Right lung (tissue), 5 donors: Measurements from ENCODE around the gene SPATA33. TPM values are rescaled to one million over a fixed set of nuclear protein-coding genes. Genes with fewer than 3 reads are reported as not detected.
"Not testable (repeated sequence)": the region's sequence is repeated elsewhere in the genome, so short reads cannot be mapped to it uniquely, and the experiment has no call there.

Experiments used
- DNase-seq, 2 donors: peaks; one replicate each; pipeline ENCODE4 v3.0.0-alpha.2; 2013
- polyA plus RNA-seq, 5 donors: library from polyadenylated mRNA; unstranded; fragments of 120-200 nt; gene quantifications; one replicate each; pipeline versions ENCODE4 v1.2.1 to v1.2.3, GENCODE V29; 2013; ENCODE audit warnings: inconsistent platforms in 1 of 5, low replicate concordance in 1 of 5; ENCODE audit not compliant: insufficient read length in 5 of 5, insufficient read depth in 1 of 5

The SPATA33 gene
- polyA plus RNA-seq, 5 donors: 12.3 to 16.1 (median 14.2) TPM

DNA sequence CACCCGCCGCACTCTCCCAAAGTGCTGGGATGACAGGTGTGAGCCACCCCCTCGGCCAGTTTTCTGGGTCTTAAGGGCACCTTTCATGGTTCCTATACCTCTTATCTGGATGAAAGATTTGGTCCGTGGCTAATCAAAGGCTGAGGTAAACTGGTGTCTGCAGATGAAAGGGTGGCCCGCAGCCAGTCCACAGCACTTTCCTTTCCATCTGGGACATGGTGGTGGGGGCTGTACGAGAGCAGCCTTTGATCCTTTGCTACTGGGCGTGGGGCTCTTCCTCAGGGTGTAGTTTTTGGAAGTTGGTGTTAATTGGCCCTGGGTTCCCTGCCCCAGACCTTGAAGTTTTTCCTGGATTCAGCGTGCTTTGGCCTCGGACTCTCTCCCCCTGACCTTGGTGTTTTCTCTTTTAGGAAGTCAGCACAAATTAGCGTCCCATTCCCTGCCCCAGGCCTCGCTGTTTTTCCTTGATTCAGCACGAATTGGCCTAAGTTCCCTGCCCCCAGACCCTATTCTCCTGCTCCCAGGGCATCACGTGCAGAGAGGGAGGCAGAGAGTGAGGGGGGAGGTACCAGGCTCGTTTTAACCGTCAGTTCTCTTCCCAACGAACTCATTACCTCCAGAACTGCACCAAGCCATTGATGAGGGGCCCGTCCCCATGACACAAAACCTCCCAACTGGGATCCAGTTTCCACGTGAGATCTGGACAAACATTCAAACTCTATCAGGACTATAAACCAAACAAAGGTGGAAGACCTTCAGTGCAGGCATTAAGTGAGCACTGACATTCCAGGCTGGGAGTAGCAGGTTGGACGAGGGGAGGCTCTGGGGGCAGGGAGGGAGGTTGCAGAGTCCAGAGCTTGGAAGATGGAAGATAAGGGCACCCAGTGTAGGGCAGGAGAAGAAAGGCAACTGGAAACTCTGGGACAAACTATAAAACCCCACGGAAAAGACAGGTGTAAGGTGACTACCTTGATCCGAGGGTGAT is 32.6 kb upstream of the SPATA33 start:
- no peak for DNase-seq

DNA sequence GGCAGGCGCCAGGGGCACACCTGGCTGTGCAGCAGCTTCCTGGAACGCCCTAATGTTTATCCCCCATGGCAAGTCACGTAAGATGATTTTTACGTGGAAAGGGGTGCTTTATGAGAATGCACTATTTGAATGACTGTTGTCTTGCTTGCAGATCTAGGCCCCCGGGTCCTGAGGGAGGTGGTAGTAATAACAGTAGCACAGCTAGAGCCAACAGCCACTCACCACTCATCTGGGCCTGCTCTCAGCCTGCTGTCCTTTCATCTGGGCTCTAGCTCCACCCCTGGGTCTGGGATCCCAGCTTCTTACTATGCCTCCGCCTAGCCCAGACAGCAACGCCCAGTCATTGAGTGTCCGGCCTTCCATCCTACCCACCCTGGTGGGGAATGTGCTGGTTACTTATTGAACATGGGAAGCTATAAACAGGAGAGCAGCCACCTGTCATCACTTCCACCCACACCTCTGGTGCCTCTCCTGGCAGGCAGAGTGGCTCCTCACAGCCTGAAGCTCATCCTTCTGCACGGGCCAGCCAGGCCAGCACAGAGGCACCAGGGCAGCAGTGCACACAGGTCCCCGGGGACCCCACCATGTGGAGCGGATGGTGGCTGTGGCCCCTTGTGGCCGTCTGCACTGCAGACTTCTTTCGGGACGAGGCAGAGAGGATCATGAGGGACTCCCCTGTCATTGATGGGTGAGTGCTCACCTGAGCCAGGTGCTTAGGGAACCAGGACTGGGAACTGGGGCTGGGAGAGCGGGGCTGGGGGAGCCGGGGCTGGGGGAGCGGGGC is 27.6 kb upstream of the SPATA33 start:
- no peak for DNase-seq

DNA sequence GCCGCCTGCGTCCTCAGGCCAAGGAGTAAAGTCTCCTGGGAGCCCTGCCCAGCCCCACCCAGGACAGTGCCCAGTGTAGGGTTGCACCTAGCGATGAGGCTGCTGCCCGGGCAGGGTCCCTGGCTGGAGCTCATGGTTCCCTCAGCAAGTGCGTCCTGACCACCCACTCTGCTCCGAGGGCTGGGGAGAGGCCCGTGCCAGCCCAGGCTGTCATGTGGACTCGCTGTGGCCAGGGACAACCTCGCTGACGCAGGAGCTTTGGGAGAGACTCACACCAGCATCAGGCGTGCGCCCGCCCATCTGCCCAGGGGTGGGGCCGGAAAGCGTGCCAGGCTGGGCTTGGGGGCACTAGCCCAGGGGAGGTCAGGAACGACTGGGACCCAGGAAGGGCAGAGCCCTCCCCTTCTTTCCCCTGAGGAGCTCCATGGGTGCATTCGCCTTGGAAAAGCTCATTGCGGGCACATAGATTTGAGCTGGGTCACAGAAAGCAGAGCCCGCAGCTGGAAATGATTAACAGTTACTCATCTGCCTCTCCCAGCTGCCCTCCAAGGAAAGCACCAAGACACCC is 24.5 kb upstream of the SPATA33 start:
- DNase-seq: no peak

DNA sequence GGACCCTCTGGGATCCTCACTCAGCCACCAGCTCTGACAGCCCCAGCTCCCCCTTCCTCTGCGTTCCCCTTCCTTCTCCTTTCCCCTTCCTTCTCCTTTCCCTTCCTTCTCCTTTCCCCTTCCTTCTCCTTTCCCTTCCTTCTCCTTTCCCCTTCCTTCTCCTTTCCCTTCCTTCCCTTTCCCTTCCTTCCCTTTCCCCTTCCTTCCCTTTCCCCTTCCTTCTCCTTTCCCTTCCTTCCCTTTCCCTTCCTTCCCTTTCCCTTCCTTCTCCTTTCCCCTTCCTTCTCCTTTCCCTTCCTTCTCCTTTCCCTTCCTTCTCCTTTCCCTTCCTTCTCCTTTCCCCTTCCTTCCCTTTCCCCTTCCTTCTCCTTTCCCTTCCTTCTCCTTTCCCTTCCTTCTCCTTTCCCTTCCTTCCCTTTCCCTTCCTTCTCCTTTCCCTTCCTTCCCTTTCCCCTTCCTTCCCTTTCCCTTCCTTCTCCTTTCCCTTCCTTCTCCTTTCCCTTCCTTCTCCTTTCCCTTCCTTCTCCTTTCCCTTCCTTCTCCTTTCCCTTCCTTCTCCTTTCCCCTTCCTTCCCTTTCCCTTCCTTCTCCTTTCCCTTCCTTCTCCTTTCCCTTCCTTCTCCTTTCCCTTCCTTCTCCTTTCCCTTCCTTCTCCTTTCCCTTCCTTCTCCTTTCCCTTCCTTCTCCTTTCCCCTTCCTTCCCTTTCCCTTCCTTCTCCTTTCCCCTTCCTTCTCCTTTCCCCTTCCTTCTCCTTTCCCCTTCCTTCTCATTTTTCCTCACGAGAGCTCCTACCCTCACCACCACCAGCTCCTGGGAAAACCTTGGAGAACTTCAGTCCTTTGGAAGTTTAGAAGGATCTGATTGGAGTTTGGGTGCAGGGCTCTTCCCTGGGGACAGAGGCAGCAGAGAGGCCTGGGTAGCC is 22.9 kb upstream of the SPATA33 start:
- DNase-seq: not testable (repeated sequence)

DNA sequence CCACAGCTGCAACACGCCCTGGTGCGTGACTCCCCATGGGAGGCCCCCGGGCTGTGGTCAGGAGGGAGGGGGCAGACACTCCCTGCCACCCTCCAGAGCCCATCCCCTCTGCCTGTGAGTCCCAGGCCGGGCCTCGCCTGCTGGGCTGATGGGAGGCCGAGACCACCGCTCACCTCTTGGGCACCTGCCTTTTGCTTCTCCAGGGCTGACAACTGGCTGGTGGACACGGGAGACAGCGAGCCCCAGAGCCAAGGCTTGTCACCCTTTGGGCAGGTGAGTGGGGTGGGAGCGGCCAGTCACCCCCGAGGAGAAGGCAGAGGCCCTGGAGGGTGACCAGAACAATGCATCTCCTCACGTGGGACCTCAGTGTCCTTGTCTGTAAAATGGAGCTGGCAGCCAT is 21.0 kb upstream of the SPATA33 start:
- DNase-seq: no peak

DNA sequence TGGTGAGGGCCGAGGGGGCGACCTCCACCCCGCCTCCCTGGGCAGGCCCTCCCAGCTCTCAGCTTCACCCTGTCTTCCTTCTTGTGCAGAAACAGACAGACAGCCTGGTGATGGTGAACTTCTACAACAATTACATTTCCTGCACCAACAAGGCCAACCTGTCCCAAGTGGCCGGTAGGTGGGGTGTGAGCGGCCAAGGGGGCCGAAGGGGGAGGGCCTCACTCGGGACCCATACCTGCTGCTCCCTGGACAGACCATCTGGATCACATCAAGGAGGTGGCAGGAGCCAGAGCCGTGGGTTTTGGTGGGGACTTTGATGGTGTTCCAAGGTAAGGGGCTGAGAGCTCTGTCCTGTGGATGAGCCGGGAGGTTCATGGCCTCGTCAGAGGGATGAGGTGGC is 20.3 kb upstream of the SPATA33 start:
- no peak for DNase-seq

DNA sequence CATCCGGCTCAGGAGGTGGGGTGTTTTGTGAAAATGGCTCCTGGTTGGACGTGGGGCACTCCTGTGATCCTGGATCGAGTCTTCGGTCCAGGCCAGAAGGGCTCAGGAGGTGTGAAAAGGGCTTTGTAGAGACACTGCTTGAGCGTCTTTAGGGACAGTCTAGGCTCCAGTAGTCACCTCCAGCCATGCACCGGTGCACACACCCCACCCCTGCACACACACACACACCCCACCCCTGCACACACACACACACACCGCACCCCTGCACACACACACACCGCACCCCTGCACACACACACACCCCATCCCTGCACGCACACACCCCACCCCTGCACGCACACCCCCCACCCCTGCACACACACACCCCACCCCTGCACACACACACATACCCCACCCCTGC is 19.2 kb upstream of the SPATA33 start:
- no peak for DNase-seq

DNA sequence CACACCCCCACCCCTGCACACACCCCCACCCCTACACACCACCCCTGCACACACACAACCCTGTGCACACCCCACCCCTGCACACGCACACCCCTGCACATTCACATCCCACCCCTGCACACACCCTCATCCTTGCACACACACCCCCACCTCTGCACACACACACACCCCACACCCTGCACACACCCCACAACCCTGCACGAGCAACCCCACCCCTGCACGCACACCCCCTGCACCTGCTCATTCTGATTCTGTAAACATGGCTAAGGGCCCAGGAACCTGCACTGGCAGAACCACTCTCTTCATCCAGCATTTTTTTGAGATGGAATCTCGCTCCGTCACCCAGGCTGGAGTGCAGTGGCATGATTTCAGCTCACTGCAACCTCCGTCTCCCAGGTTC is 18.3 kb upstream of the SPATA33 start:
- no peak for DNase-seq

DNA sequence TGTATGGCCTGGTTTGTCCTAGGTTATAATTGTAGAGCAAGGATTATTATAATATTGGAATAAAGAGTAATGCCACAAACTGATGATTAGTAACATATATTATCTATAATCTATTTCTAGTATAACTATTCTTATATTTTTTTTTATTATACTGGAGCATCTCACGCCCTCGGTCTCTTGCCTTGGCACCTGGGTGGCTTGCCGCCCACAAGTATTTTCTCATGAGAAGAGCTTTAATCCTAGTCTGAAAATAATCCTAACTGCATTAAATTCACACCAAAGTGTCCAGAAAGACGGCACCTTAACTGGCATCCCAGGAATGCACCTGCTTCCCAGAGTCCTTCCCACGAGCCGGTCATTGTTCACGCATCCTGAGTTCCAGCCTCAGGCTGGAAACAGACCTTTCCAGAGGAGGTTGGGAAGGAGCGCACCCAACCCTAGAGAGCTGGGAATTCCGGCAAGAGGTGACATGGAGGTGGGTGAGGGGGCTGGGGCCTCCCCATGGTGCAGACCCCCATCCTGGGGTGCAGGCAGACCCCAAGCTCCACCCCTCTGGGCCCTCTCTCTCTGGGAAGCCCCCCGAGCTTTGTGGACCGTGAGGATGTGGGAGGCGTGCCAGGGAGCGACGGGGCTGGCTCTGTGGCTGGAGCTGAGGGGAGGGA is 16.0 kb upstream of the SPATA33 start:
- DNase-seq: no peak

DNA sequence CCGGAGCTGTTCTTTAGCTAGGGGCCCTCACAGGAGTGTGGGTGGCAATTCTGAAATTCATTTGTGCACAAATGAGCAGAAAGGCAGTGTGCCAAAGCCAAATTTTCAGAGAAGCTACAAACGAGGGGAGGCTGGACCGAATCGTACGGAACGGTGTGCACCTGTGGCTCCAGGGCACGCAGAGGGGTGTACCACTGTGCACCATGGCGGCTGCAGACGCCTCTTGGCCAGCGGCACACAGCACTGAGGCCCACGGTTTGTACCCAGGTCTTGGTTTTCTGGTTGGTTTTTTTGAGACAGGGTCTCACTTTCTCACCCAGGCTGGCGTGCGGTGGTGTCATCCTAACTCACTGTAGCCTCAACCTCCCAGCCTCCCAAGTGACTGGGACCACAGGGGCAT is 15.1 kb upstream of the SPATA33 start:
- DNase-seq: no peak

DNA sequence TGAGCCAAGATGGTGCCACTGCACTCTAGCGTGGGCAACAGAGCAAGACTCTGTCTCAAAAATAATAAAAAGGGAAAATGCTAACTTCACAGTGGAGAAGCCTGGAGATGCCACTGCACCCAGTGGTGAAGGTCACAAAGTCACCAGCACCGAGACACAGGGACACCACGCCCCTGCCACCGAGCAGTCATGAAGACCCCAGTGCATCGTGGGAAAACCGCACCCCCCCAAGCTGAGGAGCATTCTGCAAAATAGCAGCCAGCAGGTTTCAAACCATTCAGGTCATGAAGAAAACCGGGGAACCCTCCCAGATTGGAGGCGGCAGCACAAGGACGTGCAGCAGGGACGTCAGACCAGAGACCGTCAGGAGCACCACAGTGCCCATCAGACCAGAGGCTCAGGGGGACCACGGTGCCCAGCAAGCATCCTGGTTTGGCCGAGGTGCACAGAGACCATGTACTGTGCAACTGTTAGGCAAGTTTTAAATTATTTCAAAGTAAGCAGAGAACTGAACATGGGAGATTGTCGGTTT is 13.8 kb upstream of the SPATA33 start:
- no peak for DNase-seq

DNA sequence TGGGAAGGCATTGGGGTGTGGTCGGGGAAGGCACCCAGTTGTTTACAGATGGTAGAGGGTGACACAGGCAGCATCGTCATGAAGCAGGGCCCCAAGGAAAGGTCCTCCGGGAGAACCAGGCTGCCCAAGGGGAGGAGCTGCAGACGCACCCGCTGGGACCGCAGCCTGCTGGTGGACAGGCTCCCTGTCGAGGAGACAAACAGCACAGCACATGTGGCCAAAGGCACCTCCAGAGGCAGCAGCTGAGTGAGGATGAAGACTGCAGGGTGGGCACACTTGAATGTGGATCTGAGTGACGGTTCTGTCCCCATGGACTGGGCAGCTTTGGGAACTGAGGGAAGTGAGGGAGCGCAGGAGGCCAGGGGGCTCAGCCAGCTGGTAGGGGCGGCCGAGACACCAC is 12.5 kb upstream of the SPATA33 start:
- DNase-seq: no peak

DNA sequence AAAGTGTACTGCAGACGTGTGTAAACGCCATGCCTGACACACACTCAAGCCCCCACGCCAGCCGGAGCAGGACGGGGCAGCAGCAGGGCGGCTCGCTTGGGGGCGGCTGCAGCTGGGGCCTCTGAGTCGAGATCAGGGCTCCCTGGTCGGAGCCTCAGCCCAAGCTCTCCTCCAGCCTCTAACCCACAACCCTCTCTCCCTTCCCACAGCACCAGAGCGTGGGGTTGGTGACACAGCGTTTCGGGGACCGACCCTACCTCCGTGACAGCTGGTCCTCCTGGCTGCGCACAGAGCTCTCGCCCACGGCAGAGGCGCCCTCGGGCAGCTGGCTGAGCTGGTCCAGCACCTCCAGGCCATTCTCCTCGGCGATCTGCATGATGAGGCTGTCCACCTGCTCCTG is 11.4 kb upstream of the SPATA33 start:
- DNase-seq: no peak

DNA sequence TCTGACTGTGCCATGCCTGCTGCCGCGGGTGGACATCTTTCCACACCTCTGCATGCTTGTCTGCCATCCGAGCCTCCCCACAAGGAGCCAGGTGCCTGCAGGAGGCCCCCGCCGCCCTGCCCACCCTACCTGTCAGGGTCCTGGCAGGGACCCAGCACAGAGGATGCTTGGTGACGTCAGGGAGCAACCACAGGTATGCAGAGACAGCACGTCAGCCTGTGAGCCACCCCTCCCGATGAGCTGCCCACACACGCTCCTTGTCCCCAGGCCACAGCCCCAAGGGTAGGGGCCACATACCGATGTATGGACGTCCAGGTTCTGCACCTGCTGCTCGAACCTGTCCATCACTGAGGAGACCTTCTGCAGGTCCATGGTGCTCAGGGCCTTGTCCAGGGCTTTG is 10.7 kb upstream of the SPATA33 start:
- no peak for DNase-seq

DNA sequence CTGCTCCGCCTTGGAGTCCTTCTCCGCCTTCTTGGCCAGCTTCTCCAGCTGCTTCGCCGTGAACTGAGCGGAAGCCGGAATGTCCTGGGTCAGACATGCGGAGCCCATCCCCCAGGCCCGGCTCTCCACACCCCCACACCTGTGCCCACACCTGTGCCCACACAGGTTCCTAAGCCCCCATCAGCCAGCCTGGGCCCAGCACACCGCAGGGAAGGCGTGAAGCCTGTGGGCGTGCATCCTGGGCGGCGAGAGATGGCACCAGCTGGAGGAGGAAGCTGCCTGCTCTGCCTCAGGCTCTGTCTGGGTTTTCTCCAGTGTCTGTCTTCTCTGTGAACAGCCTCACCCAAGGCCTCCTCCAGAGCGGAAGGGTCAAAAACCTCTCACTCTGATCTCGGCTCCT is 6.1 kb upstream of the SPATA33 start:
- DNase-seq: no peak

DNA sequence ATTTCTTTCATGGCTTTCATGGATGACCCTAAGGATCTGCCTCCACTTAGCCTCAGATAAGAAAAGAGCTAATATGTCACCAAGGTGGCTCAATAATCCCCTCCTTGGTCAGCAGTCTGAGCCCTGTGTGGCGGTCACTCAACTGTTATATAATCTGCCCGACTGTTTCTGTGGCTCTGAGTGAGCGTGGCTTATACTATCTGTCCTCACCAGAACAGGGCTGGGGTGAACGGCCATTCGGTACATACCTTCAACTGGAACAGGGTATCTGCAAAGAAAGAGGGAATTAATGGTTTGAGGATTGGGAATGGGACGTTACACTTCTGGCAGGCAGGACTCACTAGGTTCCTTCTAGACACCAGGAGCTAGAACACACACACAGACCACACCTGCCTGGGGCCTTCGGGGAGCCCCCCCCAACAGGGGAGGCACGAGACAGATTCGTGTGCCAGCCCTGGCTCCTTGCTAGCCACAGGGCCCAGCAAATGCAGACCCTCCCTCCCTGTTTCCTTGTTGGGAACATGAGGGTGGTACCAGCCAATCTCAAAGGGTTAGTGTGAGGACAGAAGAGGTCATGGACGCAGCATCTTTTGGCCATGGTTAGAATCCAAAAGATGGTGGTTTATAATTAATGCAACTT is 3.9 kb upstream of the SPATA33 start:
- no peak for DNase-seq

DNA sequence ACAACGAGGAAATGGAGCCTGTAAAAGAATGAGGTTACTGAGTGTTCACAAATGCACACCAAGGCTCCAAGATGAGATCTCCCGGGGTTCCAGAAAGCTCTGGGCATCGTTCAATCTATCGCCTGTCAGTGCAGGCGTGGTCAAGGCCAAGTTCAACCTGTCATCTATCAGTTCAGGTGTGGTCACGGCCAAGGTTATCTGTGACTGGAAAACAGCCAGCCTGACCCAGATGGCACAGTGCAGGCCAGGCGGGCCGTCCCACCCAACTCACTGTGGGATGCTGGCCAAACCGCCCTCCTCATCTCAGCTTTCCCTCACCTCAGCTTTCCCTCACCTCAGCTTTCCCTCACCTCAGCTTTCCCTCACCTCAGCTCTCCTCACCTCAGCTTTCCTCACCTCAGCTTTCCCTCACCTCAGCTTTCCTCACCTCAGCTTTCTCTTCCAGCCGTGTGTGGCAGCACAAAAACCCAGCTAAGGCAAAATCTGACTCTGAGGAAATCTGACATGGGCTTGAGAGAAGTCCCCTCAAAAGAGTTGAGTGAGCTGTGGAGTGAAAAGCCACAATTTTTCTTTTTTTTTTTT is 2.5 kb upstream of the SPATA33 start:
- DNase-seq: no peak

DNA sequence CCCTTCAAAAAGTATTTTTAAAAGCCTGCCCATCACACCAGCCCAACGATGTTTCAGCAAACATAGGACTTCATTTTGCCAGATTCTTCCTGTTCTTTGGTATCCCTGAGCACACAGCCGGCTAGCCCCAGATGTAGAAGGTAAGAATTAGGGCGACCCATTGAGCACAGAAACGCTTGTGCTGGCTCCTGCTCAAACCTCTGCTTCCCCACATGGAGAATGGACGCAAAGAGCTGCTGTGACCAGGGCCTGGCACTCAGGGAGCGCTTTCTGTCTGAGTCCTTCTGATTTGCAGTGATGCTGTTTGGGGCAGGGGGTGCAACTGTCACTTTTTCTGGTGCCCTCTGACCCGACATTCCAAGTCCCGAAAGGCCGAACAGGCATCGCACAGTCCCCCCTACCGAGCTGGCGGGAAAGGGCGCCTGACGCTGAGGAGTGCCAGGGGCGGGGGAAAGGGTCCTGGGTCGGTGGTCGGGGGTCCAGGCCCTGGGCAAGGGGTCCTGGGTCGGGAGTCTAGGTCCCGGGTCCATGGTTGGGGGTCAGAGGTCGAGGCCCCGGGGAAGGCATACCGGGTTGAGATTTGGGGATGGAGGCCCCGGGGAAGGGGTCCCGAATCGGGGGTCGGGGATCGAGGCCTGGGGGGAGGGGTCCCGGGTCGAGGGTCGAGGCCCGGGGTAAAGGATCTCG is 1.1 kb upstream of the SPATA33 start:
- no peak for DNase-seq

DNA sequence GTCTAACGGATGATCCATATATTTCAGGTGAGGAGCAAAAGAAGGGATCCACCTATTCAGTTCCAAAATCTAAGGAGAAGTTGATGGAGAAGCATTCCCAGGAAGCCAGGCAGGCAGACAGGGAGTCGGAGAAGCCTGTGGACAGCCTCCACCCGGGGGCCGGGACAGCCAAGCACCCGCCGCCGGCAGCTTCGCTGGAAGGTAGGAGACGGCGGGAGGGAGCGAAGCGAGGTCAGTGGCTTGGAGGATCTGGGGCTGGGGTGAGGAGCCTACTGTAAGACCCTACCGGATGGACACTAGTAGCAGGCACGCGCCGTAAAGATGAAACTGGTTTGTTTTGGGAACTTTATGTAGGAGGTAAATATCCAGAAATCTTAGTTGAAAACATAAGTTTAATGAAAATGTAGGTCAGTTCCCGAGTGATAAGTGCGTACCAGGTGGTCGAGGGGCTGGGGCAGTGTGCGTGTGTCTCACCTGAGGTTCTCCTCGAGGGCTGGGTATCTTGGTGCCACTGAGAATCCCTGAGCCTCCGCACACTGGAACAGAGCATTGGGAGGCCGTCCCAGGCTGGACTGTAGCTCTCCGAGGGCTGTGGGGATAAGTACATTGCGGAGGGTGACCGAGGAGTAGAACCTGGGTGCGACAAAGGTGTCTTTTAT is 714 bp downstream of the SPATA33 start:
- DNase-seq: no peak
